ENCODE data around the gene NDUFAF2.

The NDUFAF2 gene

DNA sequence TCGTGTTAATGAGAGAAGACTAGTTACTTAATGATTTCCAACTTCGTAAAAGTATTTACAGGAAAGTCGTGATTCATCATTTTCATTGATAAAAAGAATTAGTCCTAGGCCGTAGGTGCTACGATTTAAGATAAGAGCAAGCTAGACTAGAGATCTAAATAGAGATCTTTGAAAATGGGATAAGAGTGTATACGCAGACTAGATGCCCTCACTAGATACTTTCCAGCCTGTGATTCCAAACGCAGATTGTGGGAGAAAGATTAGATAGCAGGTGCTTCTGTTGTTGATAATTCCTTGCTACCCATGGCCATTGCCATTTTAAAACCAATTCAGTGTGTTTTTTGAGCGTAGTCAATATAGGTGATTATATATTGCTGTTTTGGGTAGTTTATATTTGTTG lies 223.9 kb downstream of the NDUFAF2 start:
- TF ChIP-seq CTCF (IDR thresholded peaks at IDR 0.05; ENCODE audit: low read depth, low read length, missing control alignments) = no peak
- no peak overlapping the region for H3K4me3 ChIP-seq (replicated peaks; ENCODE audit: low read depth, low read length)
- no peak for DNase-seq (ENCODE audit: extremely low read depth, low read depth)

DNA sequence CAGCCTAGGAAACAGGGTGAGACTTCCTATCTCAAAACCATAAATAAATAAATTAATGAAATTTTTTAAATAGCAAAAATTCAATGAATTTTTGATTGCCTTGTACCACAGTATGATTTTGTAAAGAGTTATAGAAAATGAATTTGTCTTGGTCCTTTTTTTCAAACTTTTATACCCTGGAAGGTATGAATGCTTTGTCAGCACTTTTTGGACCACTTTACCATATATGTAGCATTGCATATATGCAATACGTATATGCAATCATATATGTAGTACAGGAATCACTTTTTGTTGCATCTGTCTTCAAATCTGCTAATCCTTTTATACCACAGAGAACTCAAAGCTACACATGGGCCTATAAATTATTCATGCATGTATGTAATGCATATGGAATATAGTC lies 226.5 kb downstream of the NDUFAF2 start:
- no peak for TF ChIP-seq CTCF (IDR thresholded peaks at IDR 0.05; ENCODE audit: low read depth, low read length, missing control alignments)

DNA sequence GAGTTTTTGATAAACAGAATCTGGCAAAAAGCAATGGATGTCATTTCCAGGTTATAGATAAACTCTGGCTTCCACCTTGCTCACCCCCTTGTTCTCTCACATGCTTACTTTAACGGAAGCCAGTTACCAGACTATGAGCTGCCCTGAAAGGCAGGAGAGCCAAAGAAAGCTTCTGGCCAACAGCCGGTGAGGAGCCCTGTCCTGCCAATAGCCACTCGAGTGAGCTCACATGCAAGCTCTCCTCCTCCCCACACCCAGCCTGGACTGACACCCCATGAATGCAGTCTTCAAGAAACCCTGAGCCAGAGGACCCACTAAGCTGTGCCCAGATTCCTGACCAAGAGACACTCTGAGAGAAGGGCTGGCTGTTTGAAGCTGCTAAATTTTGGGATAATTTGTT lies 231.6 kb downstream of the NDUFAF2 start:
- DNase-seq (ENCODE audit: extremely low read depth, low read depth) = no peak
- TF ChIP-seq CTCF (IDR thresholded peaks at IDR 0.05; ENCODE audit: low read depth, low read length, missing control alignments) = no peak
- no peak overlapping the region for H3K4me3 ChIP-seq (replicated peaks; ENCODE audit: low read depth, low read length)

More for the DNA sequence above, 226.5 kb downstream of the NDUFAF2 start:
- no peak overlapping the region for H3K4me3 ChIP-seq (replicated peaks; ENCODE audit: low read depth, low read length)
- no peak for DNase-seq (ENCODE audit: extremely low read depth, low read depth)

GRCh38 chr5:61177070-61177469 lies 232.1 kb downstream of the NDUFAF2 start:
- no peak for DNase-seq (ENCODE audit: extremely low read depth, low read depth)
- H3K4me3 ChIP-seq (replicated peaks; ENCODE audit: low read depth, low read length) = no peak overlapping the region
- no peak for TF ChIP-seq CTCF (IDR thresholded peaks at IDR 0.05; ENCODE audit: low read depth, low read length, missing control alignments)

DNA sequence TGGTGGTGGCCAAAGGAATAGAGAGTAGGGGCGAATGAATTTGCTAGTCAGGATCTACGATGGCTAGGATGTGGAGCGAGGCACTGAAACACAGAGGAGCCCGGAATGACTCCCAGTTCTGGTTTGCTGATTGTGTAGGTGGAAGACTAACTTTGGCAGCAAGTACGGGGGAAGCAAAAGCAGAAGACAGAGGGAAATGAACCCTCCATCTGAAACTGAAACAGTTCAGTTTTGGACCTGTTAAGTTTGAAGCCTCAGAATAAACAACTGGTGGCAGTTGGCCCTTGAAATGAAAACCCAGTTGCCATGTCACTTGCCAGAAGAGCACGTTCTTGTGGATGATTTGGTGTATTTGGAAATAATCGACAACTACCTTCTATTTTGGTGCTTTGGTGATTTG lies 232.7 kb downstream of the NDUFAF2 start:
- DNase-seq (ENCODE audit: extremely low read depth, low read depth) = no peak
- H3K4me3 ChIP-seq (replicated peaks; ENCODE audit: low read depth, low read length) = no peak overlapping the region
- TF ChIP-seq CTCF (IDR thresholded peaks at IDR 0.05; ENCODE audit: low read depth, low read length, missing control alignments) = no peak

- no peak for TF ChIP-seq CTCF (IDR thresholded peaks at IDR 0.05; ENCODE audit: low read depth, low read length, missing control alignments)
- no peak for DNase-seq (ENCODE audit: extremely low read depth, low read depth)
- no peak overlapping the region for H3K4me3 ChIP-seq (replicated peaks; ENCODE audit: low read depth, low read length)
These were observed 233.7 kb downstream of the NDUFAF2 start for GRCh38 chr5:61178702-61179101.

DNA sequence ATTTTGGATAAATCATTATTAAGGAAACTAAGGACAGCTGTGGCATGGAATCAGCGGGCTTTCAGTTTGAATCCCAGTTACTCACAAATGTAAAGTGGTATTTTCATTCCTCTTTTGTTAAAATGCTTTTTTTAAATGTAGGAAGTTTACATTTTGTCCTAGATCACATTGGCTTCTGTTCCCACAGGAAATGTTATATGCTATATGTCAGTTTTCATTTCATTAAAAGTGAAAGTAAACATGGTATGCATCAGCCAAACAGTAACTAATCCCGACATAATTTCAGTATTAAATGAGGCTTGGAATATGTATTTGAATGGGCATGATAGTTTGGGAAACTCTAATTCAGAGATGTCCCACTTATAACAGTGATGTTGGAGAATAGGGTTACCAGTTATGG lies 235.9 kb downstream of the NDUFAF2 start:
- TF ChIP-seq CTCF (IDR thresholded peaks at IDR 0.05; ENCODE audit: low read depth, low read length, missing control alignments) = no peak
- DNase-seq (ENCODE audit: extremely low read depth, low read depth) = no peak
- no peak overlapping the region for H3K4me3 ChIP-seq (replicated peaks; ENCODE audit: low read depth, low read length)

Measured in HFF-Myc (cell line).